GM19328 (cell line): ENCODE data around the gene GRAMD4.

Source experiments
- ATAC-seq: cut with Tn5 transposase; IDR thresholded peaks from one replicate; pipeline ENCODE4 v1.9.1; 2021; ENCODE audit warnings: mild to moderate bottlenecking, moderate library complexity; ENCODE audit not compliant: unreplicated experiment

GRAMD4 gene

GRCh38 chr22:46652847-46653331 lies 32.7 kb downstream of the GRAMD4 start:
- ATAC-seq = no peak

GRCh38 chr22:46653596-46653995 lies 33.4 kb downstream of the GRAMD4 start:
- ATAC-seq = no peak

GRCh38 chr22:46654426-46654825 lies 34.2 kb downstream of the GRAMD4 start:
- ATAC-seq = no peak

GRCh38 chr22:46654927-46655595 lies 34.9 kb downstream of the GRAMD4 start:
- no peak for ATAC-seq

GRCh38 chr22:46655861-46656608 lies 35.8 kb downstream of the GRAMD4 start:
- ATAC-seq = no peak

GRCh38 chr22:46656856-46657654 lies 36.9 kb downstream of the GRAMD4 start:
- ATAC-seq = no peak

GRCh38 chr22:46657655-46657953 lies 37.4 kb downstream of the GRAMD4 start:
- no peak for ATAC-seq

GRCh38 chr22:46657996-46658947 lies 38.1 kb downstream of the GRAMD4 start:
- no peak for ATAC-seq

- no peak for ATAC-seq
Measured at GRCh38 chr22:46659059-46659790, 39.0 kb downstream of the GRAMD4 start.

GRCh38 chr22:46659791-46660186 lies 39.6 kb downstream of the GRAMD4 start:
- no peak for ATAC-seq

GRCh38 chr22:46660604-46661201 lies 40.5 kb downstream of the GRAMD4 start:
- ATAC-seq = no peak

GRCh38 chr22:46661221-46661851 lies 41.1 kb downstream of the GRAMD4 start:
- ATAC-seq = no peak

GRCh38 chr22:46662226-46662625 lies 42.0 kb downstream of the GRAMD4 start:
- no peak for ATAC-seq

GRCh38 chr22:46663001-46663400 lies 42.8 kb downstream of the GRAMD4 start:
- ATAC-seq = no peak

- ATAC-seq = no peak
Measured at GRCh38 chr22:46663436-46664100, 43.4 kb downstream of the GRAMD4 start.

- ATAC-seq = no peak
Measured at GRCh38 chr22:46664301-46664855, 44.2 kb downstream of the GRAMD4 start.

- ATAC-seq = no peak
Measured at GRCh38 chr22:46665151-46665695, 45.0 kb downstream of the GRAMD4 start.

GRCh38 chr22:46665751-46666280 lies 45.6 kb downstream of the GRAMD4 start:
- ATAC-seq = no peak
